Hematopoietic multipotent progenitor cell treated with erythropoietin and hydrocortisone succinate and interleukin-3 and kit ligand, for 8 days (in vitro differentiated cells): ENCODE results near the gene NUTM2E.
A peak's percentile ranks its signal among the peaks of the same experiment; 100 is the strongest.
"Not testable (repeated sequence)": the region's sequence is repeated elsewhere in the genome, so short reads cannot be mapped to it uniquely, and the experiment has no call there.

Experiments used
- DNase-seq: peaks from one replicate; pipeline ENCODE4 v3.0.0-alpha.2; 2015

The NUTM2E gene

GRCh38 chr10:79866903-79867551, 40.5 kb downstream of the NUTM2E start:
- DNase-seq, result not testable (repeated sequence)

GRCh38 chr10:79868023-79868422, 41.5 kb downstream of the NUTM2E start:
- DNase-seq, result not testable (repeated sequence)

- peak; percentile 3 for DNase-seq
Measured at GRCh38 chr10:79869439-79870097, 43.0 kb downstream of the NUTM2E start.

- DNase-seq, result not testable (repeated sequence)
Measured at GRCh38 chr10:79871729-79872128, 45.2 kb downstream of the NUTM2E start.
